HG02852 (cell line): Measurements from ENCODE around the gene MUC20.

Experiments
- ATAC-seq: cut with Tn5 transposase; IDR thresholded peaks from one replicate; pipeline ENCODE4 v1.9.1; 2021; ENCODE audit warnings: mild to moderate bottlenecking, moderate library complexity; ENCODE audit not compliant: unreplicated experiment

Gene MUC20

GRCh38 chr3:195754141-195754540, 33.4 kb downstream of the MUC20 start:
- ATAC-seq: no peak

GRCh38 chr3:195754906-195755305, 34.1 kb downstream of the MUC20 start:
- no peak for ATAC-seq

DNA sequence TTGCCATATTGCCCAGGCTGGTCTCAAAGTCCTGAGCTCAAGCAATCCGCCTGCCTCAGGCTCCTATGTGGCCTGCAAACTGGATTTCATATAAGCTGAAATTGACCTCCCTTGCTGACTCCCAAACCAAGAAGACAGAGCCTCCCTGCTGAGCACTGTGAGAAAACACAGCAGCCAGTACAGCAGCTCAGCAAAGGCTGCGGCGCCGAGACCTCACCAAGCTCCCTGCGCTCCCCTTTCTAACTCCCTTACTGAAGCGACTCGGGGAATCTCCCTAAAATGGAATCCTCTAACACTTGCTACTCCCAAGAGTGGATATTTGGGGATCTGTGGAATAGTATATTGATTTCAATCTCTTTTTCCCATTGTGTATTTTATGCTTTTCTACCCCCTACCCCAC, 34.6 kb downstream of the MUC20 start:
- ATAC-seq: no peak

DNA sequence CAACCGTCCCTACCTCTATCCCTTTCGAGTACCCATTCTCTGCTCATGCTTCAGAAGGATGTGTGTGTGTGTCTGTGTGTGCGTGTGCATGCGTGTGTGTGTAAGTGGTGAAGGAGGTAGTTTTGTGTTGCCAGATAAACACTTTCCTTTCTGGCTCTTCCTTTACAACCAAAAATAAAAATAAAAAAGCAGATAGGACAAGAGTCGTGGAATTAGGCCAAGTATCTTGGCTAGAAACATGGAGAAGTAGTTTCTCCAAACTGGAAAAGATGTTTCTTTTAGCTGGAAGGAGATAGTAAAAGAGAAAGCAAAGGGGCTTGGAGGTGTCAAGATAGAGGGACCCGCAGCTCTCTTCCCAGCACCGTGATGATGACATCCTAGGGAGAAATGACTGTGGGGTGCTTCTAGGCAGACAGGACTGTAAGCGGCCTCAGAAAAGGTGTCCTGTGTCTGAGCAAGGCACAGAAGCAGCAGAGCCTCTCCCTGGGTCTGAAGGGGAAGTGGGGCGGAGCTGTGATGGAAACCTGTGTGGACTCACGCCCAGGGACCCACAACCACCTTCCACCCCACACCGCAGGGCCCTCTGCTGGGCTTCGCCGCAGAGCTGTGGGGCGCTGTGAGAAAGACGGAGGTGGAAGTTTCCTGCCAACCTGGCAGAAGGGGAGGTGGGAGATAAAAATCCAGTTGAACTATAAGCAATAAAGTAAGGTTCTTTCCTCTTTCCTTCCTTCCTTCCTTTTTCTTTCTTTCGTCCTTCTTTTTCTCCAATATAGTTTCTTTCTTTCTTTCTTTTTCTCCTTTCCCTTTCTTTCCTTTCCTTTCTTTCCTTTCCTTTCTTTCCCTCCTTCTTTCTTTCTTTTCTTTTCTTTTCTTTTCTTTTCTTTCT, 35.3 kb downstream of the MUC20 start:
- ATAC-seq: no peak

GRCh38 chr3:195757438-195757770, 36.6 kb downstream of the MUC20 start:
- no peak for ATAC-seq

DNA sequence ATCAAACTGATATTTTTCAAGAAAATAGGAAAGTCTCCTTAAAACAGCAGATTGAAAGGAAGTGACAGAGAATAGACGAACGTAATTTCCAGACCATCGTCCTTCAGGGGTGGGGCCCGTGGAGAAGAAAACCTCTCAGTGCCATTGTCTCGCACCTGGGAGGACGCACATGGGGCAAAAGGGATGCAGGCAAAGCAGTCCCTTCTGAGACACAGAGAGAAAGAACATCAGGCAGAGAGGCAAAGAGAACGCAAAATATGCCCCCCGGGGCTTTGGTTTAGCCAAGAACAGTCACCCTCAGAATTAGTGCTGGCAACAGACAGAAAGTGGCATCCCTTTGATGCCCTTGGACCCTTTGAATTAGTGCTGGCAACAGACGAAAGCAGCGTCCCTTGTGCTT, 37.0 kb downstream of the MUC20 start:
- no peak for ATAC-seq

GRCh38 chr3:195758721-195759353, 38.1 kb downstream of the MUC20 start:
- no peak for ATAC-seq

- ATAC-seq: no peak
These were observed 39.8 kb downstream of the MUC20 start for GRCh38 chr3:195760345-195761122.

GRCh38 chr3:195761123-195761566, 40.4 kb downstream of the MUC20 start:
- ATAC-seq: no peak

DNA sequence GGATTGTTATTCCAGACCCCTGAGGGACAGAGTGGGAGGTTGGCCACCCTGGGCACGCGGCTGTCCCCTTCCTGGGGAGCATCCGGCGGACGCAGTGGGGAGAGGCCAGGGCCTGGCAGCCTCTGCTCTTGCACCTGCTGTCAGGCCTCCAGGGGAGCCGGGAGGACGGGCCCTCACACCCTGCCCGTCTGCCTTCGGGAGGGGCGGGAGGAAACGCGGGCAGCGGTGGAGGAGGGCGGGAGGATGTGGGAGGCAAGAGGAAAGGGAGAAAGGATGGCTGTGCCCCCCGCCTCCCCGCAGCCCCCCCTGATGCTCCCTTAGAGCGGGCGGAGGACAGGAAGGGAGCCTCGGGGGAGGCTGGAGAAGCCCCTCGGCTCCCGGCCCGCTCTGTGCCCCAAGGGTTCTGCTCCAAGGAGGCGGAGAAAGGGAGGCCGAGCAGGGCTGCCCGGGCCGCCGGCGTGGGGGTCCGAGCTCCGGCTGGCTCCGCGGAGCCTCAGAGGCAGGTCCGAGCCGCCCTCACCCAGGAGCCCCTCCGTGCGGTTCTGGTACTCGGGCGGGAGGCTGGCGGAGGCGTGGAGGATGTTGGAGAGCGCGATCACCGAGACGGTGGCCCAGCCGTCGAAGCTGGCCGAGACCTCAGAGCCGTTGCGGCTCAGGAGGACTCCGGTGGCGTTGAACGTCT, 40.9 kb downstream of the MUC20 start:
- no peak for ATAC-seq

GRCh38 chr3:195762249-195762585, 41.4 kb downstream of the MUC20 start:
- no peak for ATAC-seq

- ATAC-seq: no peak
These were observed 41.8 kb downstream of the MUC20 start for GRCh38 chr3:195762611-195763010.

- ATAC-seq: no peak
These were observed 42.5 kb downstream of the MUC20 start for GRCh38 chr3:195763076-195763830.

- ATAC-seq: no peak
These were observed 43.4 kb downstream of the MUC20 start for GRCh38 chr3:195763843-195764825.

- no peak for ATAC-seq
These were observed 44.4 kb downstream of the MUC20 start for GRCh38 chr3:195764961-195765706.

- no peak for ATAC-seq
These were observed 45.9 kb downstream of the MUC20 start for GRCh38 chr3:195766671-195767070.

- no peak for ATAC-seq
These were observed 47.0 kb downstream of the MUC20 start for GRCh38 chr3:195767792-195768191.

- no peak for ATAC-seq
These were observed 47.6 kb downstream of the MUC20 start for GRCh38 chr3:195768414-195768813.
